ENCODE measurements around the gene TRIM63. TPM values are rescaled to one million over a fixed set of nuclear protein-coding genes. Genes with fewer than 3 reads are reported as not detected.
"Not testable (repeated sequence)": the region's sequence is repeated elsewhere in the genome, so short reads cannot be mapped to it uniquely, and the experiment has no call there.

Gene TRIM63
- total RNA-seq, 1 donor from 2014 or later = 203 TPM

DNA sequence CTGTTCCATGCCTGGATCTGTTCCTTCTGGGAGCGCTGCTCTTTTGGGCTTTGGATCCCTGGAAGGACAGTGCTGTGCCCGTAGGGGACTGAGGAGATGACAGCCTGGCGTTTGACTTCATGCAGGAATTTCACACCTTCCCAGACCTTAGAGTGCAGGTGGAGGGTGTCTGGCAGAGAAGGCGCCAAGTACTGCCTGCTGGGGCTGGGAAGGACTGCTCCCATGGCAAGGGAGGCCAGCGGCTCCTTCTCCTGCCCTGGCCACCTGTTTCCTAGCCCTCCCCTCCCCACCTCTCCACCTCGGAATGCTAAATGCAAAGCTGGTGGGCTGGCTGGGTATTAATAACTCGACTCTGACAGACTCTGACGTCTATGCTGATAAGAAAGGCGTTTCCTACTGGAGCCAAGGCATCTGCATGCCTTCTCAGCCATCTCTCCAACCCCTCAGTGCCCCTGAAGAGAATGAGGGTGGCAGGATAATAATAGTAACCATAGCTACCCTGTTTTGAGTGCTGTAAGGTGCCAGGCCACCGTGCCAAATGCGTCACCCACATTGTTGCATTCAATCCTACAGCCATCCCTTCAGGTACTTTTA lies 26.7 kb upstream of the TRIM63 start:
- no peaks in the 10 kb centered on the region for H3K36me3 ChIP-seq
- H3K9me3 ChIP-seq (replicated peaks) = no peaks in the 10 kb centered on the region
- intact Hi-C loops (cut with micrococcal nuclease) = no loop called here
- peaks cover 20% of the 10 kb centered on the region for H3K4me1 ChIP-seq
- peak overlapping the region; percentile 53 for H3K4me3 ChIP-seq
- TF ChIP-seq, protein P1, sequence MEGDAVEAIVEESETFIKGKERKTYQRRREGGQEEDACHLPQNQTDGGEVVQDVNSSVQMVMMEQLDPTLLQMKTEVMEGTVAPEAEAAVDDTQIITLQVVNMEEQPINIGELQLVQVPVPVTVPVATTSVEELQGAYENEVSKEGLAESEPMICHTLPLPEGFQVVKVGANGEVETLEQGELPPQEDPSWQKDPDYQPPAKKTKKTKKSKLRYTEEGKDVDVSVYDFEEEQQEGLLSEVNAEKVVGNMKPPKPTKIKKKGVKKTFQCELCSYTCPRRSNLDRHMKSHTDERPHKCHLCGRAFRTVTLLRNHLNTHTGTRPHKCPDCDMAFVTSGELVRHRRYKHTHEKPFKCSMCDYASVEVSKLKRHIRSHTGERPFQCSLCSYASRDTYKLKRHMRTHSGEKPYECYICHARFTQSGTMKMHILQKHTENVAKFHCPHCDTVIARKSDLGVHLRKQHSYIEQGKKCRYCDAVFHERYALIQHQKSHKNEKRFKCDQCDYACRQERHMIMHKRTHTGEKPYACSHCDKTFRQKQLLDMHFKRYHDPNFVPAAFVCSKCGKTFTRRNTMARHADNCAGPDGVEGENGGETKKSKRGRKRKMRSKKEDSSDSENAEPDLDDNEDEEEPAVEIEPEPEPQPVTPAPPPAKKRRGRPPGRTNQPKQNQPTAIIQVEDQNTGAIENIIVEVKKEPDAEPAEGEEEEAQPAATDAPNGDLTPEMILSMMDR (IDR thresholded peaks at IDR 0.05; ENCODE audit: borderline replicate concordance) = no peak
- H3K27me3 ChIP-seq (ENCODE audit: low read depth) = no peaks in the 10 kb centered on the region
- peak overlapping the region; percentile 89 for H3K27ac ChIP-seq (replicated peaks)
- DNase-seq = peak; percentile 70

DNA sequence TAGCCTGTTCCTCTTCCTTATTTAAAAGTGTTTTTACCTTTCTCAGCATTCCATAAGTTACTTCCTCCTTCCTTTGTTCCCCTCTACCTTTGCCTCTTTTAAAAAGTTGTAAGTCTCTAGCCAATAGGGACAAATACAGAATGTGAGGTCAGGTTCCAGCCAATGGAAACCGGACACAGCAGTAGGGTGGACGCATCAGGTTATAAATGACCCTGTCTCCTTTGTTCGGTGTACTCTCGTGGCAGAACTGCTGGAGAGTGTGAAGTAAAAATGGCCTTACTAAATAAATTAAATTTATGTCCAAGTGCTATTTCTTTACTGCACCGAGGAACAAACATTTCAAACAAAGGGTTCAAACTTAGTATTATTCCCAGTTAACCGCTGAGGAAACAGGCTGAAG lies 26.1 kb upstream of the TRIM63 start:
- H3K36me3 ChIP-seq; intact Hi-C loops (cut with micrococcal nuclease); H3K27me3 ChIP-seq (ENCODE audit: low read depth); DNase-seq; H3K9me3 ChIP-seq (replicated peaks): not testable (repeated sequence)
- H3K27ac ChIP-seq (replicated peaks) = peak overlapping the region; percentile 89
- H3K4me1 ChIP-seq = peaks cover 20% of the 10 kb centered on the region
- H3K4me3 ChIP-seq = peak overlapping the region; percentile 53

DNA sequence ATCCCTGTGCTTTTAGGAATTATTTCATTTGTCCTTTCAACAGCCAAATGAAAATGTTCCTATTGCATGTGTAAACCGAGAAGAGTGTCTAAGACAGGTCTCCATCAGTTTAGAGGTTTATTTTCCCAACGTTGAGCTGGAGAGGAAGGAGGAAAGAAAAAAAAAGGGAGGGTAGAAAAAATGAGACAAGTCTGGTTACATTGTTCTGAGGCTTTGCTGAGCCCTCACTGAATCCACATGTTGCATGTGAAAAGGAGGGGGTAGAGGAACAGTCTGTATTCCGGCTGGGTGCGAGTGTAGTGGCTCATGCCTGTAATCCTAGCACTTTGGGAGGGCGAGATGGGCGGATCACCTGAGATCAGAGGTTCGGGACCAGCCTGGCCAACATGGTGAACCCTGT lies 25.0 kb upstream of the TRIM63 start:
- H3K27ac ChIP-seq (replicated peaks) = peak overlapping the region; percentile 89
- no peaks in the 10 kb centered on the region for H3K9me3 ChIP-seq (replicated peaks)
- no peak for DNase-seq
- no peaks in the 10 kb centered on the region for H3K36me3 ChIP-seq
- peaks cover 20% of the 10 kb centered on the region for H3K4me1 ChIP-seq
- TF ChIP-seq, protein P1 (IDR thresholded peaks at IDR 0.05; ENCODE audit: borderline replicate concordance) = no peak
- intact Hi-C loops (cut with micrococcal nuclease) = no loop called here
- H3K27me3 ChIP-seq (ENCODE audit: low read depth) = peaks cover 5% of the 10 kb centered on the region
- no peak overlapping the region for H3K4me3 ChIP-seq

DNA sequence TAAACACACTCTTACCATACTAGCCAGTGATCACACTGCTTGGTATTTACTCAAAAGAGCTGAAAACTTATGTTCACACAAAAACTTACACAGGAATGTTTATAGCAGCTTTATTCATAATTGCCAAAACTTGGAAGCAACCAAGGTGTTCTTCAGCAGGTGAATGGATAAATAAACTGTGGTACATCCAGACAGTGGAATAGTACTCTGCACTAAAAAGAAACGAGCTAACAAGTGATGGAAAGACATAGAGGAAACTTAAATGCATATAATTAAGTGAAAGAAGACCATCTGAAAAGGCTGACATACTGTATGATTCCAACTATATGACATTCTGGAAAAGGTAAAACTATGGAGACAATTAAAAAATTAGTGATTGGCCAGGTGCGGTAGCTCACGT lies 23.5 kb upstream of the TRIM63 start:
- peaks cover 20% of the 10 kb centered on the region for H3K4me1 ChIP-seq
- H3K36me3 ChIP-seq = no peaks in the 10 kb centered on the region
- TF ChIP-seq, protein P1 (IDR thresholded peaks at IDR 0.05; ENCODE audit: borderline replicate concordance) = no peak
- peaks cover 5% of the 10 kb centered on the region for H3K27me3 ChIP-seq (ENCODE audit: low read depth)
- no peak overlapping the region for H3K27ac ChIP-seq (replicated peaks)
- DNase-seq = no peak
- H3K9me3 ChIP-seq (replicated peaks) = no peaks in the 10 kb centered on the region
- intact Hi-C loops (cut with micrococcal nuclease) = no loop called here
- no peak overlapping the region for H3K4me3 ChIP-seq

DNA sequence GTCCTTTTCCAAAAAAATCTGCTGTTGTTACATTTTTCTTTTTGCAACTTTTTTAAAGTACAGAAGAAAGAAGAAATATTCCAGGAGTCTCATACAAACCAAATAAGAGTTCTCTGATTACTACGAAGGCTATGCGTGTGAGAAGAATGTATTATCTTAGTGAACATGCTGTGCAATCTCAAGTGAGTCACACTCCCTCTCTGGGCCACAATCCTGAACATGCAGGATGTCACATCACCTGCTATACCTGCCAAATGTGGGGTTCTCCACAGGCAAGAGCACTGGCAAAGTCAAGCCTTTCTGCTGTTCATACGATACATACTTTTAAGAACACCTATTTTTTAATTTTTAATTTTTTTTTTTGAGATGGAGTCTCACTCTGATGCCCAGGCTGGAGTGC lies 21.7 kb upstream of the TRIM63 start:
- Histone ChIP-seq H3K4me1 (peaks cover 15% of the 10 kb centered on the region), H3K27ac (replicated peaks) (no peak overlapping the region), H3K36me3 (no peaks in the 10 kb centered on the region), H3K27me3 (ENCODE audit: low read depth) (peaks cover 5% of the 10 kb centered on the region), H3K9me3 (replicated peaks) (no peaks in the 10 kb centered on the region), H3K4me3 (no peak overlapping the region)
- intact Hi-C loops (cut with micrococcal nuclease) = no loop called here
- TF ChIP-seq, protein P1 (IDR thresholded peaks at IDR 0.05; ENCODE audit: borderline replicate concordance) = no peak
- DNase-seq = no peak

DNA sequence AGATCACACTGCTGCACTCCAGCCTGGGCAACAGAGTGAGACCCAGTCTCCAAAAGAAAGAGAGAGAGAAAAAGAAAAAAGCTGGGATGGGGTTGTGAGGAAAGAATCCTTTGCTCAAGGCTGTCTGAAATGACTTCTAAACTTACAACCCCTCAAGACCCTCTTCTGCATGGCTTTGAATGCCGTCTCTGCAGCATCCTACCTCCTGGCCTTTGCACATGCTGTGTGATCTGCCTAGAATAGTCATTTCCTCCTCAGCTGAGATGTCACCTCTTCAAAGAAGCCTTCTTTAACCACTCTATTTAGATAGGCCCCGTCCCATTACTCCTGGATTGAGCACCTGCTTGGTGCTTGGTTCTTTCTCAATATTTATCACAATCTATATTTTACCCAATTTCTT lies 17.4 kb upstream of the TRIM63 start:
- intact Hi-C loops (cut with micrococcal nuclease) = no loop called here
- TF ChIP-seq, protein P1 (IDR thresholded peaks at IDR 0.05; ENCODE audit: borderline replicate concordance) = no peak
- H3K4me1 ChIP-seq = peaks cover 39% of the 10 kb centered on the region
- H3K36me3 ChIP-seq = no peaks in the 10 kb centered on the region
- H3K9me3 ChIP-seq (replicated peaks) = no peaks in the 10 kb centered on the region
- H3K4me3 ChIP-seq = no peak overlapping the region
- peak overlapping the region; percentile 90 for H3K27ac ChIP-seq (replicated peaks)
- no peak for DNase-seq
- peaks cover 8% of the 10 kb centered on the region for H3K27me3 ChIP-seq (ENCODE audit: low read depth)

All from left ventricle myocardium inferior (tissue), 1 donor.